ENCODE results near the gene AHNAK.

The AHNAK gene

DNA sequence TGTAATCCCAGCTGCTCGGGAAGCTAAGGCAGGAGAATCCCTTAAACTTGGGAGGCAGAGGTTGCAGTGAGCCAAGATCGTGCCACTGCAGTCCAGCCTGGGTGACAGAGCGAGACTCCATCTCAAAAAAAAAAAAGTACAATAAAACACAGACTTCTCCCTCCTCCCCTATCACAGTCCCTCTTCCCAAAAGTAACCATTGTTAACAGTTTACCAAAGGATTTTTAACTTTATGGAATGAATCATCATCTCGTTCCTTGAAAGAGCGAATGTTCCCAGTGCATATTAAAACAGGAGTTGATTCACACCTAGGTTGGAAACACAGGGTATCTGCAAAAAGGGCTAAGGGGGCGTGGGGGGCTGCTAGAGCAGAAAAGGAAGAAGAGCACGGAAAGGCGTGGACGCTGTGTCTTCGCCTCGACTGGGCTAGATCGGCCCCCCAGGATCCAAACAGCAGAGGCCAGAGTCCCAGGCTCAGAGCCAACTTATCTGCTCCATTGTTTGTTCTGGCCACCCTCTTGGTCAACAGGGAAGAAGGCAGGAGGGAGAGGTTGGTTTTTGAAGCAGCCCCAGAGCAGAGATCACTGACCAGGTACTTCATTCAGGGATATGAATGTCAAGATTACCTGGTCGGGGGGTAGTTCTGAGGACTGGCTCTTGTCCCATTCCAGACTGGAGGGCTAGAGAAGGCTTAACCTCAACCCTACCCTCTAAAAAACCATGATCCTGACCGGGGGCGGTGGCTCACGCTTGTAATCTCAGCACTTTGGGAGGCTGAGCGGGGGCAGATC, 2.1 kb upstream of the AHNAK start:
- no peak for DNase-seq

DNA sequence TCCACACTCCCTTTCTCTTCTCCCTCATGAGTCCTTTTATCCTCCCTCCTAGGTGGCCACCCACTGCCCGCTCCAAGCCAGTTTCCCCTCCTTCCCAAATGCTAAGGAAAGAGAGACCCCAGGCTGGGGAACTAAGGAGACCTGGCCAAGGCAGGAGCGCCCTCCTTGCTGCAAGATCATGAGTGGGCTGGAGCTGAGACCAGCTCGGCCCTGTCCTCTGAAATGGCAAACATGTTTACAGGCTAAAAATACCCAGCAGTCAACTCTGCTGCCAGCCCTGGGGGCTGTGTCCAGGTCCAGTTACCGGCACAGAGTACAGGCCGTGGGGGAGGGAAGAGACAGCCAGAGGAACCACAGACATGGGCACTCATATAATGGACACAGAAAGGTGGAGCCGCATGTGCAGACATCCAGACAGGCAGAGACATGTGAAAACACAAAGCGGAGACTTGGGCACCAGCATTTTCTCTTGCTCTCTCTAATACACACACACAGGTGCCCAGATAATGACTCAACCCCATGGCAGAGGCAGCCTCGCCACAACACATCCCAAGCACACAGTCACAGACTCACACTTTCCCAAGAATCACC, 1.2 kb upstream of the AHNAK start:
- peak; percentile 40 for DNase-seq

DNA sequence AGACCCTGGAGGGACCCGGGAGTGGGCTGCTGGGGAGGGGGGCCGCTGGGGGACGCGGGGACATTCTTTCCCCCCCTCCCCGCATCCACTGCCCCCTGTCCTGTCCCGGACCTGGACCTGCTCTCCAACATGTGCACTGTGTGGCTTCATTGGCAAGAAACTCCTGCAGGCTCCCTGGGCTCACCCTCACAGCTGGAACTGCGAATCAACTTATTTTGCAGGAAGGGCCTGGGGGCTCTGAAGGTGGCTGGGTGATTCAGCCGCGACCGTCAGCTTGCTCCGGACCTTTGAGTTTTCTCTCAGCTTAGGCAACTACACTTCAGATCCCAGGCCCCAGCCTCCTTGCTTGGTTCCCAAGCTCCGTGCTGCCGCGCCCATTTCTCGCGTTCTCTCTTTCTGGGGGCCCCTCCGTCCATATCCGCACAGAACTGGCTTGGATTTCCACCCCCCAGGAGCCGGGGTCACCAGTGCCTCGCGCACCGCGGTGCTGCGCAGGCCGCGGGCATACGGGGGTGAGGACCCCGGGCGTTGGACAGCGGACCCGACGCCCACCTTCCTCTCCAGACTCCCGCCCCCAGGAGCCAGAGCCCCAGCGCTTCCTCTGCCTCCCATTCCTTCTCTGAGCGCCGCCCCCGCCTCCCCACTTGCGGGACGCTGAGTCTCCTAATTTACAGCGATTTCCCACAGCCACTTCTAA, 471 bp upstream of the AHNAK start:
- peak; percentile 56 for DNase-seq

DNA sequence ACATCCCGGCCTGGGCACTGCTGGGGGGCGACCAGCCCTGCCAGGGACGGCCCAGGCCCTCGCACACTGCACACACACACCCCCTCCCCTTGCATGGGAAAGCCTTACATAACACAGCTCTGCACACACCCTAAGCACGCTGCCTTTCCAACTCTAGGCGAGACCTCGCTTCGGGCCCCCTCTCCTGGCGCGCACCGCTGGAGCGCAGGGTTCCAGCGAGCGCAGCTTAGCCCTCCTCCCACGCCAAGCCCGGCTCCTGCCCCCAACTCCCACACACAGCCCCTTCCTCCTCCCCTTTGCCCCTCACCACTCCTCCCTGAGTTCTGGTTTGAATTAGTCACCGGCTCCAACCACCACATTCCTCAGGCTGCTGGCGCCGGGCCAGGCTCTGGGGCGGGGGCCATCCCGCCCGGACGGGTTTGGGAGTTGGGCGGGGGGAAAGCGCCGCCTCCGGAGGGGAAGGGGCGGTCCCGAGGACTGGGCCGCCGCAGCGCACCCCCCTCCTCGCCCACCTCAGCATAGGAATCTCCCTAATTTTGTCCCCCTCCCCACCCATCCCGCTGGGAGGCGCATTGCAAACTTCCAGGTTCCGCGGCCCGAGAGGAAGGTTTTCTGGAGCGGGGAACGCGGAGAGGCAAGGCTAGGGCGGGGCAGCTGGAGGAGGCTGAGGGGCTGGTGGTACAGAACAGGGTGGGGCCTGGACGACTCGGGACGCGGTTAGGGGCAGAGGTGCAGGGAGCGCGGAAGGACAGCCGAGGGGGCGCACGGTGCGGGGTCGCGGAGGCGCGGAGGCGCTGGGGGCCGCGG, 966 bp downstream of the AHNAK start:
- peak; percentile 61 for DNase-seq

DNA sequence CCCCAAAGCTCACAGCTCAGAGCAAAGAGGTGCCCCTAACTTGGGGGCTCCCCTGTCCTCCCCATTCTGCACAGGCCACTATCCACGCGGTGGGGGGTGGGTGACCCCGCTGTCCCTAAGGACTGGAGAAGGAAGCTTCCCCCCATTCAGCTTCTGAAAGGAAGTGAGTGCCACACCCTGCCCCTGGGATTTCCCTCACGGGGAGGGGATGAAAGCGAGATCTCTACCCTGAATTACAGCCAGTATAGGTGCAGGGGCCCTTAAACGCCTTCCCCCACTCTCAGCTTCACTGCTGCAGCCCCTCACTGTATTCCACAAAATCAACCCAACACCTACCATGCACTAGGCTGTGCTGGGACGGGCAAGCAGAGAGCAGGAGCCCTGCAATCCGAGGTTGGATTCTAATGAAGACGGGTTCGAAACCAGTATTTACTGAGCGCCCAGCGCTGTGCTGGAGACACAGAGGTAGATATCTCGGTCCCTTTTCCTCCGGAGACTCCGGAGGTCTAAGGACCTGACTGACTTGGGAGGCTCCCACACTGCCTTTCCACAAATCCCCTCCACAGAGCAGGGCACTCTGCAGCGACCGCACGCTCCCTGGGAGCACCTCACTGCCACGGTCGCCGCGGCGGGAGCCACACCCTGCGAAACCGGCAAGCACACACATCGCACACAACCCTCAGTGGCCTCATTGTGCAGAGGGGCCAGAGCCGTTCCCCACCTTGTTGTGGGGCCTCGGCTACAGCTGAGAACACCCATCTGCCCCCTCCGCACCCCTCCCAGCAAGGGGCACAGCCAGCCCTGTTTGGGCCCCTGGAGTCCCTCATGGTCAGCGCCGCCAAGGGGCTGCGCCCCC, 1.8 kb downstream of the AHNAK start:
- DNase-seq, result peak; percentile 46

DNA sequence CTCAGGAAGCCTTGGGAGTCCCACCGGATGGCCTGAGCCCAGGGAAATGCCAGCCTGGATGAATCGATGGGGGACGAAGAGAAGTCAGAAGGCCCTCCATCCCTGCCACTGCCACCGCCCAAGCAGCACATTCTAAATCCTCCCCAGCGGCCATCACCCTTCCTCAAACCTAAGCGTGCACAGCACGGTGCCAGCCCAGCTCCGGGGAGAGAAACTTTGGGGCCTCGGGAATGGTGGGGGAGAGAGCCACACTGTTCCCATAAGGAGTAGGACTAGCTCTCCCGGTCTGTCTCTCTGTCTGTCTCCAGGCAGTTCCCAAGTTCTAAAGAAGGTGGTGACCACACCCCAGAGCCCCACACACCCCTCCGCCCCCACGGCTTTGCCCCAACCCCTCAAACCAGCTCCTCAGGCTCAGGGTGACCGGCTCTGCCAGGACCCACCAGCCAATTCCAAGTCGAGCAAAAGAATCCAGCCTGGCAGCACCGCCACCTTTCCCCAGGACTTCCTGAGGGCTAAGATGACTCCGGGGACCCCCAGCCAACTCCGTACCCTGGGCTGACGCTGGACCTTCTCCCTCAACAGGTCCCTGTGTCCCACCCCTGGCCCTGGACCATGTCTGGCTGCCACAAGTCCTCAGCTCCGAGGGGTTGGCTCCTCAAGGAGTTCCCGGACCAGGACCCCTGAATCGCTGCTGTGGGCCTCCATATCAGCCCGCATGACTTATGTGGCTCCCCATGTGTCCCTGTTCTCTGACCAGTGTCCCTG, 2.7 kb downstream of the AHNAK start:
- DNase-seq, result no peak

- peak; percentile 89 for DNase-seq
Measured at GRCh38 chr11:62542750-62543567, 3.6 kb downstream of the AHNAK start.

GRCh38 chr11:62542111-62542745, 4.4 kb downstream of the AHNAK start:
- DNase-seq, result peak; percentile 91

DNA sequence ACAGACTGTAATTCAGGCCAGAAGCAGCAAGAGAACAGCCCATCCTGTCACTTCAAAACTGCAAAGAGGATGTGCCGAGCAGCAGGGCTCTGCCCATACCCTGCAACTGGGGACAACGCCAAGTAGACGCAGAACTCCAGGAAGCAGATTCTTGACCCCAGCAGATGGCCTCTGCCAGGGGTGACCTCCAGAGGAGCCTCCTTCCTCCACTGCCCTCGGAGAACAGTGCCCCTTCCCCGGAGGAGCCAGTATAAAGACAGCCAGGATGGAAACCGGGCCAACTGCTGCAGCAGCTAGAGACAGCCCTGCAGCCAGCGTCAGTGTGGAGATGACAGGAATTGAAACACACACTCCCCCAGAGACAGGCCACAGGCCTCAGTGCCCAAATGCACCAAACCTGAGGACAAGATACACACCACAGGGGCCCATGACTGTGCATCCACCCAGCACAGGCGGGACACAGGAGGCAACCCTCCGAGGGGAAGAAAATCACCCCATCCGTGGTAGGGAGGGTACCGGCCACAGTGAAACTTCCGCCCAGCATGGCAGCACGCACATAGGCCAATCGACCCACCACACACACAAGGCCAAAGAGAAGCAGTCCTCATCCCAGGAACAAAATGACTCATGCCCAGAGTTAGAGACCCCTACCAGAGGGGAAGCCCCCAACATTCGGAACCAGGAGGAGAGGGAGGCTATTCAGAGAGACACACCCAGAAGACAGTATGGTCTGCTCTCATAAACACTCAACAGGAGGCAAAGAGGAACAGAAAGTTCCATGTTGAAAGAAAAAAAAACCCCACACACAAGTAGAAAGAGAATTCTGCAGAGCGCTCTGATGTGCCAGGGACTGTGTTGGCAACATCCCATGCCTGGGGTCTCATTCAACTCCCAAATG, 5.6 kb downstream of the AHNAK start:
- DNase-seq, result no peak

- DNase-seq, result peak; percentile 86
Measured at GRCh38 chr11:62539238-62539925, 7.2 kb downstream of the AHNAK start.

DNA sequence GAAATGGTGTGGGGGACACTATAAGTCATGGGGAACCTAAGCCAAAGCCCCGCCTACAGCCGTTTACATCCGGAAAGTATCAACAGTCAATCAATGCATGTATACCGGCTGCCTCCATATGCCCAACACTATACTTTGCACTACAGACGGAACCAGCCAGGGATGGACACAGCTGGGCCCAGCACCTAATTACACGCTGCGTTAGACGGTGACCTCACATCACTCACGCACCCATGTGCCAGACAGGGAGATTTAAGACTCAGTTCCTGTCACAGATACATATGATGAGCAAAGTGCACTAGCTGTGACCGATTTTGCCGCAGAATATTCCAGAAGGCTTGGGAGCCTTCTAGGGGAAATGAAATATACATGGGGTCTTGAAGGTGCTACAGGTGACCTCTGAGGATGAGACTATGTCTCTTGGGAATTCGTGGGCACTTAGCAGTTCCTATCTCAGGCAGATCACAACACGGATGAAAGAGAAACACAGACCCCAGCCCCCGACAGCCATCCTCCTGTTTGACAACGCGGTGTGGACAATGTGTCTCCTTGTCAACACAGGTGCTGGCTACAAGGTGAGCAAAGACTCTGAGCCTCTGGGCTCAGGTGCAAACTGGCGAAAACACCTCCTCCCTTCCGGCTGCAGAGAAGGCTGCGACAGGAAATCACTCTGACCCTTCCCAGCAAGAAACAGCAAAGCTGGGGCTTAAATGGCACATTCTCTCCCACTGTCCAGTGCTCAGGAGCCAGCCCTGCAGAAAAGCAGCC, 8.0 kb downstream of the AHNAK start:
- peak; percentile 89 for DNase-seq

DNA sequence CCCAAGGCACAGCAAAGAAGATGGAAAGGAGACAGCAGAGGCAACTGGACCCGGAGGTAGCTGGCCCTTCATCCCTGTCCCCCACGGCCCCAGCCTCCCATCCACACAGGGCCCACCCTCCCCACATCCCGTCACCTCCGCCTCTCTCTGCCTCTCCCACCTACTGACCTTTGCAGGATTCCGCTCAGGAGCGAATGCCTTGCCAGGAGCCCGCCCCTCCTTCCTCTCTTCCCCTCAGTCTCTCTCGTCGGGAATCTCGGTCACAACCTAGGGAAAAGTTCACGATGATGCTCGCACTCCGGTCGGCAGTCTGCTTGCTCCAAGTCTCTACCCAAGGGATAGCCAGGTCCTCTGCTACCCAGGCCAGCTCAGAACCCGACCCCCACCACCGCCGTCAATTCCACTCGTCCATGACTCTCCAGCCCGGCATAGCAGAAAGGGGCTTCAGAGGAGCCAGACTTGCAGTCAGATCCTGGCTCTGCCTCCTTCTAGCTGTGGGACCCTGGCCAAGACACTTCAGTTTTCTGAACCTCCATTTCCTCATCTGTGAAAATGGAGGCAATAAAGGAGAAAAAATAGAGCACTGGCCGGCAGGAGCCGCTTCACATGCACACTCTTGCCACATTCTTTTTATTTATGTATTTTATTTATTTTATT, 10.2 kb downstream of the AHNAK start:
- DNase-seq, result peak; percentile 85

DNA sequence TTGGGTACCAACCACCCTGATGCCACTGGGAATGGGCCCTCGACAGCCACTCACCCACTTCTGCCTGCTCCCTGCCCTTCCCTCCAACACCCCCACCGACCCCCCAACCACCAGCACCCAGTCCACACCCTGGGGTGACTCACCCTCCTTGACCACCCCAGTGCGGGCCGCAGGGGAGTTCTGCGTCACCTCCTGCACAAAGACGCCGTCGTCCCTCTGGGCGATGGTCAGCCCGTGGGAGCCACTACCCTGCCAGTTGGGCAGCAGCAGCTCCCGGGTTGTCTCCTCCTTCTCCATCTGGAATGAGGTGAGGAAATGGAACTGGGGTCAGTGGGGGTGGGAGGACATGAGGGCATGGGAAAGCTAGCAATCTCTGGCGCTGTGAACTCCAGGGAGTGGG, 10.8 kb downstream of the AHNAK start:
- peak; percentile 58 for DNase-seq

DNA sequence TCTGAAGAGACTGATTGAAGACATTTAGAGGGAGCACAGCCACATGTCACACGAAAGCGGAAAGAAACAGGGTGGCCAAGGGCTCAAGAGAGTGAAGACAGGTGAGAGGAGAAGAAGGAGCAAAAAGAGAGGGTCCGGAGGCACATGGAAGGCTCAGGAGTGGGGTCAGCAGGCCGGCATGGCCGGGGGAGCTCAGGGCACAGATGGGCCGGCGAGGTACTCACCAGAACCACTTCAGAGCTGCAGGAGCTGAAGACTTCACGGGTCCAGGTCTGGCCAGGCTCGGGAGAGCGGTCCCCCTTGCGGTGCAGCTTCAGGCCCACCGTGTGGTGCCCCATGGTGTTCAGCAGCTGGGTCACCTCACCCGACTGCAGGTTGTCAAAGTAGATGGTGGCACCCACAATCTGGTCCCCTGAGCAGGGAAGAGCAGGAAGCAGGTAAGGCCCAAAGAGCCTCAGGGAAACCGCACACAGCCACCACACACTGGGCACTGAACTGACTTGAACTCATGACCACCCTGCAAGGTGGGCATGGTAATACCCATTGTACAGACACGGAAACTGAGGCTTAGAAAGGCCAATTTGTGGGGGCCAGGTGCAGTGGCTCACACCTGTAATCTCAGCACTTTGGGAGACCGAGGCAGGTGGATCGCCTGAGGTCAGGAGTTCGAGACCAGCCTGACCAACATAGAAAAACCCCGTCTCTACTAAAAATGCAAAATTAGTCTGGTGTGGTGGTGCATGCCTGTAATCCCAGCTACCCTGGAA, 11.6 kb downstream of the AHNAK start:
- no peak for DNase-seq

GRCh38 chr11:62532096-62532495, 14.5 kb downstream of the AHNAK start:
- DNase-seq, result no peak

GRCh38 chr11:62516736-62517371, 29.8 kb downstream of the AHNAK start:
- DNase-seq, result no peak

All from DMS53 (cell line).